Diencephalon (tissue), 1 donor: ENCODE measurements around the gene OR51B4. TPM values are rescaled to one million over a fixed set of nuclear protein-coding genes. Genes with fewer than 3 reads are reported as not detected.

ENCODE experiments used
- total RNA-seq: library from RNA; depleted of rRNA; stranded (reverse); fragments of >200 nt; gene quantifications from one replicate; pipeline ENCODE4 v1.2.3, GENCODE V29; 2014

The OR51B4 gene
- not detected for total RNA-seq

GRCh38 chr11:5301846-5302245 lies at the start of gene OR51B4:
Gene OR51B4, minus strand, starts transcription at chr11:5301946. Its CDS starts 0 bp downstream, at chr11:5301946.

GRCh38 chr11:5351208-5351607 lies 49.5 kb upstream of the OR51B4 start, which contains the start of gene OR51B6:
Gene OR51B6, plus strand, starts transcription at chr11:5351508. Its CDS starts 0 bp downstream, at chr11:5351508.

GRCh38 chr11:5343474-5344335 lies 42.0 kb upstream of the OR51B4 start, which contains the start of gene OR51B5:
Gene OR51B5, minus strand, starts transcription at chr11:5343524. Its CDS starts 0 bp downstream, at chr11:5343524.

GRCh38 chr11:5324197-5324596 lies 22.5 kb upstream of the OR51B4 start, which contains the start of gene OR51B2:
Gene OR51B2, minus strand, starts transcription at chr11:5324297. Its CDS starts 0 bp downstream, at chr11:5324297.

GRCh38 chr11:5269715-5270147 lies 32.0 kb downstream of the OR51B4 start, which contains the start of gene HBE1:
Gene HBE1, minus strand, starts transcription at chr11:5269945. Its CDS starts 55 bp downstream, at chr11:5269890.

GRCh38 chr11:5254646-5255413 lies 46.9 kb downstream of the OR51B4 start, which contains the start of gene HBG2:
Gene HBG2, minus strand, starts transcription at chr11:5254781. Its CDS starts 53 bp downstream, at chr11:5254728.

Other genes with a start within 250 kb of the OR51B4 start
- not detected for gene OR52E2, start 242.3 kb downstream of the OR51B4 start, total RNA-seq
- gene OR52E1, start 232.4 kb downstream of the OR51B4 start, total RNA-seq = not detected
- gene OR52A5, start 163.6 kb downstream of the OR51B4 start, total RNA-seq = not detected
- not detected for gene OR52A1, start 147.2 kb downstream of the OR51B4 start, total RNA-seq
- not detected for gene OR51V1, start 101.3 kb downstream of the OR51B4 start, total RNA-seq
- gene HBB, start 74.9 kb downstream of the OR51B4 start, total RNA-seq = 550 TPM
- gene HBD, start 67.5 kb downstream of the OR51B4 start, total RNA-seq = not detected
- gene HBG1, start 52.1 kb downstream of the OR51B4 start, total RNA-seq = 3.5 TPM
- 2,344 TPM for gene HBG2, start 47.2 kb downstream of the OR51B4 start, total RNA-seq
- 13.8 TPM for gene HBE1, start 32.0 kb downstream of the OR51B4 start, total RNA-seq
- gene OR51B2, start 22.4 kb upstream of the OR51B4 start, total RNA-seq = 0.46 TPM
- 0.46 TPM for gene OR51B5, start 41.6 kb upstream of the OR51B4 start, total RNA-seq
- not detected for gene OR51B6, start 49.6 kb upstream of the OR51B4 start, total RNA-seq
- gene OR51M1, start 81.9 kb upstream of the OR51B4 start, total RNA-seq = not detected
- gene OR51Q1, start 120.2 kb upstream of the OR51B4 start, total RNA-seq = not detected
- gene OR51I1, start 139.6 kb upstream of the OR51B4 start, total RNA-seq = not detected
- not detected for gene OR51I2, start 147.4 kb upstream of the OR51B4 start, total RNA-seq
- gene OR52D1, start 186.7 kb upstream of the OR51B4 start, total RNA-seq = not detected
- gene UBQLN3, start 208.0 kb upstream of the OR51B4 start, total RNA-seq = 0.46 TPM
- gene UBQLNL, start 214.8 kb upstream of the OR51B4 start, total RNA-seq = 0.46 TPM
- gene OR52H1, start 246.6 kb upstream of the OR51B4 start, total RNA-seq = 0.69 TPM